A549 treated with DMSO at 1 μM for 4 hours (cell line): ENCODE measurements around the gene UFC1. TPM values are rescaled to one million over a fixed set of nuclear protein-coding genes. Genes with fewer than 3 reads are reported as not detected.

Source experiments
- total RNA-seq: library from RNA; stranded (reverse); fragments of 200-300 nt; extraction: Qiagen RNA extraction; gene quantifications from 5 replicates; pipeline ENCODE4 v1.2.3, GENCODE V29; 2022; ENCODE audit warnings: low read depth

Gene UFC1
- total RNA-seq: 87.3 to 130 TPM (median 91.1 TPM) in 5 replicates

DNA sequence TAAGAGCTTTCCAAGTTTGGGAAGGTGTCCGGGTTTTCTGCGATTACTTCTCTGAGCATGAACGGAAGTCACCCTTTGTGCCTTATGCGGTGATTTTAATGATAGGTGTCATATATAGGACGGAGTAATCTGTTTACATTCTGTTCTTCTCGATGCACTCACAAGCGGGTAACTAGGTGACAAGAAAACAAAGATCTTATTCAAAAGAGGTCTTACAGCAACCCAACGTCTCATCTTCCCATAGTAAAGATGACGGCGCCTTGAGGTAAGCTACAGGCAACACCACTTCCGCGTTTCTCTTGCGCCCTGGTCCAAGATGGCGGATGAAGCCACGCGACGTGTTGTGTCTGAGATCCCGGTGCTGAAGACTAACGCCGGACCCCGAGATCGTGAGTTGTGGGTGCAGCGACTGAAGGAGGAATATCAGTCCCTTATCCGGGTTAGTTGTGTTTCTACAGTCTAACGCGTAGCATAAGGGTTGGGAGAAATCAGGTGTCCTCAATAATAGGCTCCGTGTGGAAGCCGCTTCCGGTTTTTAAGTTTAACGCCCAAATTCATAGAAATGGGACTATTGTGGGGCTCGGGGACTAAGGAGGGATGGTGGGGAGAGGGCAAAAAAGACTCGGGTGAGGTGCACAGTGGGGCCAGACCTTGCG, at the start of gene UFC1:
Gene UFC1, plus strand, starts transcription at position 297 of the 656 bp plus-strand sequence. Its CDS starts 20 bp downstream, at position 317.

DNA sequence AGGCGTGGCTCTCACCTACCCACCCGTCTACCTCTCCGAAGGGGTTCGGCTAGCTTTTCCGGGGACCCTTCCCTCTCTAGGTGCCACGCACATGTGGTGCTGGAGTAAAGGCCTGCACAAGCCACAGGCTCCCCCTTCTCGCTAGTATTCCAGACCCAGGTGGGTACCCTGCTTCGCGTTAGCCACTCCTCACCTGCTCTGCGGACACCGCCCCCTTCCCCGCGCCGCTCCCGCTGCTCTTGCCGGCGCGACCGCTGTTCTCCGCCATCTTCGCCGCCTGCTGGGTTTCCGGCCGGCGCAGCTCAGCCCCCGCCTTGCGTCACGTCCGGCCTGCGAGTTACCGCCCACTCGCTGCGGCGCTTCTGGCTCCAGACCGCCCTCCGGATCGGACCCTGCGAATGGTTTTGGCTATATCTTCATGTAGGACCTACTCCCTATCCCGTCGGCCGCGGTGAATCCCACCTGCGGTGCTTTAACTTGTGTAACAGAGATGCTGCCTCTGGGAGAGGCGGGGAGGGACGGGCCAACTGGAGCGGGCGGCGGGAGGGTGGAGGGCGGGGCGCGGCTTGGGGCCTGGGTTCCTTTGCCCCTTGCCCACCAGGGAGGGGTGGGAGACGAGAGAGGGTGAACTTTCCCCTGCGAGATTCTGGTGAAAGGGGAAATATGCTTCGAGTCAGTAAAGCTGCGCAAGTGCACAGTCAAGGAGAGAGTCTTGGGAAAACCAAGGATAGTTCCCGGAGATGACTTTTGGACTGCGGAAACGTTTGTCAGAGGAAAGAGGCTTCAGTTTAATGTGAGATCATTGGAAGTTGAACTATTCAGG, 35.8 kb upstream of the UFC1 start, which contains the start of the genes NIT1 and PFDN2:
Gene NIT1, plus strand, starts transcription at position 347 of the 823 bp plus-strand sequence. Its CDS starts 72 bp downstream, at position 419.
Gene PFDN2, minus strand, starts transcription at position 279 of the 823 bp plus-strand sequence. Its CDS starts 11 bp downstream, at position 268.

GRCh38 chr1:161132410-161133219, 21.2 kb upstream of the UFC1 start, which contains the start of gene DEDD:
Gene DEDD, minus strand, starts transcription at chr1:161132667. Its CDS starts 8,205 bp downstream, at chr1:161124462.

DNA sequence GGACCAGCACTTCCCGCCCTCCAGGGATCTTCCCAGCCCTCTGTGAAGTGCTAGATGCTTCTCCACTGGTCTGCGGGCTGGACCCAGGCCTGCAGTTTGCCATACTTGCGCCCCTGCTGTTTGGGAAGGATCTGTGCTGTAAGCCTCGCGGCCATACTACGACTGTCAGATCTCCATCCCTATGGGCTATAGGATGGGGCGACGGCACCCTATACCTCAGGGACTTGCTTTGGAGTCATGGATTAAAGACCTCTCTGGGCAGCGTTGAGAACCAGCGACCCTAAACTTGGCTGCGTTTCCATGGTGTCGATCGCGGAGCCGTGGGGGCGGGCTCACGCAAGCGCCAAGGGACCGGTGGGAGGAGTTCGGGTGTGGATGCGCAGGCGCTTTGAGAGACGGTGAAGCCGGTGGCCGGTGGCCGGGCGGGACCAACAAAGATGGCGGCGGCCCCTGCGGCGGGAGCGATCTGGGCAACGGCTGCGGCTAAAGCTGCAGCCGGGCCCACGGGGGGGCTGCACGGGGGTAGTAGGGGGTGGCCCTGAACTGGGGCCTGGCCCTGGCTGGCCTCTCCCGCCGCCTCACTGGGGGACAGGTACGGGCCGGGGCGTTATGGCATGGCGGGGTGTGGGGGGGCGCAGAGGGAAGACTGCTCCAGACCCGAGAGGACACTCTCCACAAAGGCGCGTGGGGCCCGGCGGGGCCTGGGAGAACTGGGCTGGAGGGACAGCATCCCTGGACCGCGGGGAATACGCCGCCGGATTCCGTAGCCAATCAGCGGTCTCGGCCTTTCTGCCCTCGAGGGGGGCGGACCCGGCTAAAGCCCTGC, 5.5 kb downstream of the UFC1 start, which contains the start of gene USP21:
Gene USP21, plus strand, starts transcription at position 414 of the 826 bp plus-strand sequence. CDS start 1,141 bp downstream, outside the sequence.

GRCh38 chr1:161165742-161166668, 12.2 kb downstream of the UFC1 start, which contains the start of gene PPOX:
Gene PPOX, plus strand, starts transcription at chr1:161166426. Its CDS starts 422 bp downstream, at chr1:161166848.

DNA sequence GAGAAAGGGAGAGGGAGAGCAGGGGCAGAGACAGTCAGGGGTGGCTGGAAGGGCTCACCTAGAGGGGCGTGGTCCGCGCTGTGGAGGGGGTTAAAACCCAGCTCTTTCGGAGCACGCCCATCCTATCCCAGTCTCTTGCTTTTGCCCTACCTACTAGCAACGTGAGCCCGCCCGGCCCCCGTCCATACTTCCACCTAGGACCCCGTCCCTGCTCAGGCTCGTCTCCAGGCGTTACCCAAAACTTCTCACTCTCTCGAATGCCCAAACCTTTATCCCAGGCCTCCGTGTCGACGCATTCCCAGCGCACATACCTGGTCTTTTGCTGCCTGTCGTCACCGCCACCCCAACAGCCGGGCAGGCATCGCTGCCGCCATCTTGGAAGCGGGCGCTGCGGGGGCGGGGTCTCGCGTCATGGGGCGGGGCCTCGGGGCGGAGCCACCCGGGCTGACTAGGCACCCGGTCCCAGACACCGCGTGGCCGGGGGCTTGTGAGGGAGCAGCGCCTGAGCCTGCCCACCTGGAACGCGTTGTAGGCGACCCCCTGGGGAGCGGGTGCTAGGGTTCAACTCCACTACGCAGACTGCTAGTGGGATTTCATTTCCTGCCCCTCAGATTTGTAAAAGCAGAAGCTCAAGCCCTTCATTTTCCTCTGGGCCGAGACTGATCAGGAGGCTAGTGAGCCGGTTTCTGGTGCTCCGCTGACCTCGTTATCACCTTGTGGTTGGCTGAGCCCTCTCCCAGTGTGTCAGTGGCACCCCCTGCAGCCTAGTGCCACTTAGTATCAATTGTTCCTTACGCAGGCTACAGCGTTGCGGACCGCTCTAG, 23.5 kb downstream of the UFC1 start, which contains the start of gene B4GALT3:
Gene B4GALT3, minus strand, starts transcription at position 396 of the 824 bp plus-strand sequence. CDS start 1,447 bp downstream, outside the sequence.

GRCh38 chr1:161198897-161199431, 45.2 kb downstream of the UFC1 start, which contains the start of gene ADAMTS4:
Gene ADAMTS4, minus strand, starts transcription at chr1:161199054. Its CDS starts 427 bp downstream, at chr1:161198627.

GRCh38 chr1:161201836-161202712, 48.3 kb downstream of the UFC1 start, which contains the start of gene NDUFS2:
Gene NDUFS2, plus strand, starts transcription at chr1:161202367. Its CDS starts 19 bp downstream, at chr1:161202386.

Other genes with a start within 250 kb of the UFC1 start
- gene ITLN2, start 199.2 kb upstream of the UFC1 start, total RNA-seq: 0.14 to 0.30 TPM (median 0.14 TPM) in 3 of 5 replicates, not detected in the others
- gene F11R, start 132.8 kb upstream of the UFC1 start, total RNA-seq: 45.4 to 56.7 TPM (median 50.6 TPM) in 5 replicates
- gene TSTD1, start 115.0 kb upstream of the UFC1 start, total RNA-seq: 0.21 to 0.46 TPM (median 0.24 TPM) in 3 of 5 replicates, not detected in the others
- 48.5 to 57.3 TPM (median 53.1 TPM) in 5 replicates for gene USF1, start 108.0 kb upstream of the UFC1 start, total RNA-seq
- gene ARHGAP30, start 84.1 kb upstream of the UFC1 start, total RNA-seq: 0.06 to 0.13 TPM (median 0.10 TPM) in 5 replicates
- gene NECTIN4, start 64.4 kb upstream of the UFC1 start, total RNA-seq: 1.3 to 1.9 TPM (median 1.7 TPM) in 5 replicates
- 1.6 to 1.7 TPM (median 1.7 TPM) in 5 replicates for gene KLHDC9, start 55.6 kb upstream of the UFC1 start, total RNA-seq
- 113 to 124 TPM (median 120 TPM) in 5 replicates for gene PFDN2, start 35.9 kb upstream of the UFC1 start, total RNA-seq
- 26.6 to 33.0 TPM (median 31.3 TPM) in 5 replicates for gene NIT1, start 35.9 kb upstream of the UFC1 start, total RNA-seq
- gene DEDD, start 21.3 kb upstream of the UFC1 start, total RNA-seq: 25.0 to 32.8 TPM (median 29.9 TPM) in 5 replicates
- gene USP21, start 5.5 kb downstream of the UFC1 start, total RNA-seq: 15.4 to 27.5 TPM (median 23.2 TPM) in 5 replicates
- 11.6 to 17.2 TPM (median 15.2 TPM) in 5 replicates for gene PPOX, start 12.4 kb downstream of the UFC1 start, total RNA-seq
- 26.9 to 33.2 TPM (median 29.5 TPM) in 5 replicates for gene B4GALT3, start 23.5 kb downstream of the UFC1 start, total RNA-seq
- not detected in 5 replicates for gene ADAMTS4, start 45.1 kb downstream of the UFC1 start, total RNA-seq
- gene NDUFS2, start 48.4 kb downstream of the UFC1 start, total RNA-seq: 76.9 to 109 TPM (median 79.7 TPM) in 5 replicates
- gene FCER1G, start 61.3 kb downstream of the UFC1 start, total RNA-seq: 0.33 TPM in 1 of 5 replicates, not detected in the others
- gene APOA2, start 69.7 kb downstream of the UFC1 start, total RNA-seq: not detected in 5 replicates
- gene TOMM40L, start 72.1 kb downstream of the UFC1 start, total RNA-seq: 10.1 to 11.5 TPM (median 11.0 TPM) in 5 replicates
- gene NR1I3, start 84.2 kb downstream of the UFC1 start, total RNA-seq: 0.21 TPM in 1 of 5 replicates, not detected in the others
- gene PCP4L1, start 104.8 kb downstream of the UFC1 start, total RNA-seq: 0.06 to 0.10 TPM (median 0.08 TPM) in 3 of 5 replicates, not detected in the others
- 0.20 to 0.36 TPM (median 0.26 TPM) in 4 of 5 replicates, not detected in the other for gene MPZ, start 156.0 kb downstream of the UFC1 start, total RNA-seq
- 238 to 268 TPM (median 252 TPM) in 5 replicates for gene SDHC, start 160.4 kb downstream of the UFC1 start, total RNA-seq
- gene CFAP126, start 213.9 kb downstream of the UFC1 start, total RNA-seq: 0.17 TPM in 1 of 5 replicates, not detected in the others